ENCODE measurements around the gene DDIT3. TPM values are rescaled to one million over a fixed set of nuclear protein-coding genes. Genes with fewer than 3 reads are reported as not detected.
A peak's percentile ranks its signal among the peaks of the same experiment; 100 is the strongest.
"Not testable (repeated sequence)": the region's sequence is repeated elsewhere in the genome, so short reads cannot be mapped to it uniquely, and the experiment has no call there.

DDIT3 gene
- total and polyA plus RNA-seq, 2 experiments from 2014 or later: 14.7 to 36.6 TPM

DNA sequence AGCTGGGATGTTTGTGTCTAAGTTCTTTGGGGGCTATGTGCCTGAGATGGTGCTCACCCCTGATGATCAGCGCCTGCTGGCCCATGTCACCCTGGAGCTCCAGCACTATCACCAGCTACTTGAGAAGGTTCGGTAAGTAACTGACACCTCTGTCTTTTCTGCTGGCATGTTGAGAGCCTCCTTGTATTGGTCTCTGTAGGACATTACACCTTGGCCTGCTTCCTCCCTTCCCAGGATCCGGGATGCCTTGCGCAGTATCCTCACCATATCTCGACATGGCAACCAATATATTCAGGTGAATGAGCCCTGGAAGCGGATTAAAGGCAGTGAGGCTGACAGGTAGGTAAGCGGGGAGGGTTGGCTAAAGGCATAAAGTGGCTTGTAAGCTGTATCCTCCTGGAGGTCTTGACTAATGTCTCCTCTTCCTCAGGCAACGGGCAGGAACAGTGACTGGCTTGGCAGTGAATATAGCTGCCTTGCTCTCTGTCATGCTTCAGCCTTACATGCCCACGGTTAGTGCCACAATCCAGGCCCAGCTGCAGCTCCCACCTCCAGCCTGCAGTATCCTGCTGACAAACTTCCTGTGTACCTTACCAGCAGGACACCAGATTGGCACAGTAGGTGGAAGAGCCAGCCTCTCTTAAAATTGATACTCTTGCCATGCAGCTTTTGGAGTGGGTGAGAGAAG, 5.5 kb downstream of the DDIT3 start:
- WGBS, 2 experiments (ENCODE audit: low coverage in 1 of 2, low lambda C conversion rate in 2 of 2, missing lambda C conversion rate in 2 of 2): 65 to 69% methylated on average over 9 of the region's 9 CpGs
- H3K27me3 ChIP-seq (replicated peaks; ENCODE audit: insufficient read depth): no peaks in the 10 kb centered on the region
- peaks cover 95% of the 10 kb centered on the region for H3F3A ChIP-seq (ENCODE audit: insufficient read depth)
- no peak overlapping the region for H2AFZ ChIP-seq
- no peaks in the 10 kb centered on the region for H3K9me3 ChIP-seq (ENCODE audit: low read depth)
- DNase-seq: no peak
- in situ Hi-C loops (cut with MboI): no loop called here
- peaks cover 55% of the 10 kb centered on the region for H3K79me2 ChIP-seq (ENCODE audit: insufficient read depth)
- peak overlapping the region; percentile 12 for H3K27ac ChIP-seq
- TF ChIP-seq EZH2phosphoT487 (IDR thresholded peaks at IDR 0.05; ENCODE audit: insufficient read depth, low read depth) (no peak), EZH2 (IDR thresholded peaks at IDR 0.05; ENCODE audit: insufficient read depth, poor library complexity, severe bottlenecking) (no peak)
- no peak overlapping the region for H3K9ac ChIP-seq
- H4K20me1 ChIP-seq (ENCODE audit: insufficient read depth): peaks cover 12% of the 10 kb centered on the region; the same call in 1 of the 2 replicates
- no peaks in the 10 kb centered on the region for H3K9me2 ChIP-seq (ENCODE audit: insufficient read depth)
- no peak overlapping the region for H3K4me3 ChIP-seq
- H3K4me2 ChIP-seq (ENCODE audit: unreplicated experiment): no peak overlapping the region
- H3K4me1 ChIP-seq (ENCODE audit: insufficient read depth): peaks cover 20% of the 10 kb centered on the region
- peaks cover 73% of the 10 kb centered on the region for H3K36me3 ChIP-seq (ENCODE audit: low read depth)

DNA sequence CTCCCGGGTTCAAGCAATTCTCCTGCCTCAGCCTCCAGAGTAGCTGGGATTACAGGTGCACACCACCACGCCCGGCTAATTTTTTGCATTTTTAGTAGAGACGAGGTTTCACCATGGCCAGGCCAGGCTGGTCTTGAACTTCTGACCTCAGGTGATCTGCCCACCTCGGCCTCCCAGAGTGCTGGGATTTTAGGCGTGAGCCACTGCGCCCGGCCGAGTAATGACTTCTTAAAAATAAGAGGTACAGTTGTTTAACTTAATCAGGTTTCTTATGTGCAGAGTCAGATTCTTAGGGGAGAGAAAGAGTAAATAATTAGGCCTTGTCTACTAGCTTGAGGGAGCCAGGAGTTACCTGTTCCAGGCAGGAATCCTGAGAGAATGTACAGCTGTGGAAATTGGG, 6.1 kb downstream of the DDIT3 start:
- WGBS, 2 experiments (ENCODE audit: low coverage in 1 of 2, low lambda C conversion rate in 2 of 2, missing lambda C conversion rate in 2 of 2): 96 to 97% methylated on average over 9 of the region's 9 CpGs

DNA sequence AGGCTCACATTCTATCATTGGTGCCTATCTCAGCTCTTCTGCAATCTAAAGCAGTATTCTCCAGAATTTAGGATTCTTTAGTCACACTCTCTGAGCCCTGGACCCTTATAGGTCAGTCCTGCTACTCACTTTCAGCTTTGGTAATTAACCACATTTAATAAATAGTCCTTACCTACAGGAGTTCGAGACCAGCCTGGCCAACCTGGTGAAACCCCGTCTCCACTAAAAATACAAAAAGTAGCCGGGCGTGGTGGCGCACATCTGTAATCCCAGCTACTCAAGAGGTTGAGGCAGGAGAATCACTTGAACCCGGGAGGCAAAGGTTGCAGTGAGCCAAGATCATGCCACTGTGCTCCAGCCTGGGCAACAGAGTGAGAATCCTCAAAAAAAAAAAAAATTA, 6.6 kb downstream of the DDIT3 start:
- H4K20me1 ChIP-seq (ENCODE audit: insufficient read depth); DNase-seq; H3K9ac ChIP-seq; H3K4me2 ChIP-seq (ENCODE audit: unreplicated experiment); H3K9me3 ChIP-seq (ENCODE audit: low read depth); in situ Hi-C loops (cut with MboI); H3K4me3 ChIP-seq; H2AFZ ChIP-seq; H3K9me2 ChIP-seq (ENCODE audit: insufficient read depth); H3K27me3 ChIP-seq (replicated peaks; ENCODE audit: insufficient read depth); H3K27ac ChIP-seq: not testable (repeated sequence)
- Histone ChIP-seq H3F3A (ENCODE audit: insufficient read depth) (peaks cover 92% of the 10 kb centered on the region), H3K4me1 (ENCODE audit: insufficient read depth) (peaks cover 17% of the 10 kb centered on the region), H3K79me2 (ENCODE audit: insufficient read depth) (peaks cover 50% of the 10 kb centered on the region), H3K36me3 (ENCODE audit: low read depth) (peaks cover 79% of the 10 kb centered on the region)
- 90% methylated on average over 6 of the region's 6 CpGs for WGBS, 2 experiments (ENCODE audit: low coverage in 1 of 2, low lambda C conversion rate in 2 of 2, missing lambda C conversion rate in 2 of 2)

More for the DNA sequence above, 6.1 kb downstream of the DDIT3 start:
- Histone ChIP-seq H3K27ac (peak overlapping the region; percentile 12; the same call in 1 of the 2 replicates), H4K20me1 (ENCODE audit: insufficient read depth) (peaks cover 11% of the 10 kb centered on the region; the same call in 1 of the 2 replicates), H3K79me2 (ENCODE audit: insufficient read depth) (peaks cover 55% of the 10 kb centered on the region), H3K36me3 (ENCODE audit: low read depth) (peaks cover 77% of the 10 kb centered on the region), H3K4me1 (ENCODE audit: insufficient read depth) (peaks cover 20% of the 10 kb centered on the region), H3F3A (ENCODE audit: insufficient read depth) (peaks cover 93% of the 10 kb centered on the region)
- H2AFZ ChIP-seq; H3K27me3 ChIP-seq (replicated peaks; ENCODE audit: insufficient read depth); H3K9me2 ChIP-seq (ENCODE audit: insufficient read depth); H3K4me3 ChIP-seq; H3K4me2 ChIP-seq (ENCODE audit: unreplicated experiment); in situ Hi-C loops (cut with MboI); H3K9me3 ChIP-seq (ENCODE audit: low read depth); H3K9ac ChIP-seq; DNase-seq: not testable (repeated sequence)

DNA sequence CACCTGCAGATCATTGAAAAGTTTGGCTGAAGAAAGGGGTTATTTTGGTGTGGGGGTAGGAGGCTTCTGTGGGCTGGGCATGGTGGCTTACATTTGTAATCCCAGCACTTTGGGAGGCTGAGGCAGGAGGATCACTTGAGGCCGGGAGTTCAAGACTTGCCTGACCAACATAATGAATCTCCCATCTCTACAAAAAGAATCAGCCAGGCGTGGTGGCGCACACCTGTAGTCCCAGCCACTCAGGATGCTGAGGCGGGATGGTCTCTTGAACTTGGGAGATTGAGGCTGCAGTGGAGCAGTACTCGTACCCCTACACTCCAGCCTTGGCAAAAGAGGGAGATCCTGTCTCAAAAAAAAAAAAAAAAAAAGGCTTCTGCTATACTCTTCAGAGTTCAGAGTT, 7.0 kb downstream of the DDIT3 start:
- H3K79me2 ChIP-seq (ENCODE audit: insufficient read depth): peaks cover 46% of the 10 kb centered on the region
- peaks cover 13% of the 10 kb centered on the region for H3K4me1 ChIP-seq (ENCODE audit: insufficient read depth)
- peaks cover 87% of the 10 kb centered on the region for H3F3A ChIP-seq (ENCODE audit: insufficient read depth)
- no peak overlapping the region for H3K27ac ChIP-seq
- WGBS, 2 experiments (ENCODE audit: low coverage in 1 of 2, low lambda C conversion rate in 2 of 2, missing lambda C conversion rate in 2 of 2): 95 to 100% methylated on average over 5 of the region's 5 CpGs
- no peak overlapping the region for H3K4me3 ChIP-seq
- H3K4me2 ChIP-seq (ENCODE audit: unreplicated experiment): no peak overlapping the region
- in situ Hi-C loops (cut with MboI): no loop called here
- H3K9me2 ChIP-seq (ENCODE audit: insufficient read depth): no peaks in the 10 kb centered on the region
- H4K20me1 ChIP-seq (ENCODE audit: insufficient read depth): peaks cover 2% of the 10 kb centered on the region; the same call in 1 of the 2 replicates
- H3K27me3 ChIP-seq (replicated peaks; ENCODE audit: insufficient read depth): no peaks in the 10 kb centered on the region
- no peak overlapping the region for H2AFZ ChIP-seq
- no peak overlapping the region for H3K9ac ChIP-seq
- peaks cover 79% of the 10 kb centered on the region for H3K36me3 ChIP-seq (ENCODE audit: low read depth)
- TF ChIP-seq EZH2 (IDR thresholded peaks at IDR 0.05; ENCODE audit: insufficient read depth, poor library complexity, severe bottlenecking) (no peak), EZH2phosphoT487 (IDR thresholded peaks at IDR 0.05; ENCODE audit: insufficient read depth, low read depth) (no peak)
- H3K9me3 ChIP-seq (ENCODE audit: low read depth): no peaks in the 10 kb centered on the region
- DNase-seq: no peak

DNA sequence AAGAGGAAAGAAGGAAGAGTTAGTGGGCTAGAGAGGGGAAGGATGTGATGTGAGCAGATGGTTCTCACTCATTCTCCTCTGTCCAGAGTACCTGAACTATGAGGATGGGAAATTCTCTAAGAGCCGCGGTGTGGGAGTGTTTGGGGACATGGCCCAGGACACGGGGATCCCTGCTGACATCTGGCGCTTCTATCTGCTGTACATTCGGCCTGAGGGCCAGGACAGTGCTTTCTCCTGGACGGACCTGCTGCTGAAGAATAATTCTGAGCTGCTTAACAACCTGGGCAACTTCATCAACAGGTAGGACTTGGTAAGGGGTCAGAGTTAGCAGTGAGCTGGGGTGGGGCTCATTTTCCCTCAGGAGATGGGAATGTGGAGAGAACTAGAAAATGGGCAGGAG, 7.6 kb downstream of the DDIT3 start:
- no peak overlapping the region for H2AFZ ChIP-seq
- H3F3A ChIP-seq (ENCODE audit: insufficient read depth): peaks cover 81% of the 10 kb centered on the region
- H4K20me1 ChIP-seq (ENCODE audit: insufficient read depth): no peaks in the 10 kb centered on the region; the same call in 1 of the 2 replicates
- no peak overlapping the region for H3K9ac ChIP-seq
- peaks cover 7% of the 10 kb centered on the region for H3K4me1 ChIP-seq (ENCODE audit: insufficient read depth)
- no peak for DNase-seq
- no peak overlapping the region for H3K27ac ChIP-seq
- 88 to 94% methylated on average over 6 of the region's 6 CpGs for WGBS, 2 experiments (ENCODE audit: low coverage in 1 of 2, low lambda C conversion rate in 2 of 2, missing lambda C conversion rate in 2 of 2)
- no peaks in the 10 kb centered on the region for H3K9me2 ChIP-seq (ENCODE audit: insufficient read depth)
- no peak for TF ChIP-seq EZH2phosphoT487 (IDR thresholded peaks at IDR 0.05; ENCODE audit: insufficient read depth, low read depth)
- no peak for TF ChIP-seq EZH2 (IDR thresholded peaks at IDR 0.05; ENCODE audit: insufficient read depth, poor library complexity, severe bottlenecking)
- no peaks in the 10 kb centered on the region for H3K27me3 ChIP-seq (replicated peaks; ENCODE audit: insufficient read depth)
- peaks cover 76% of the 10 kb centered on the region for H3K36me3 ChIP-seq (ENCODE audit: low read depth)
- H3K79me2 ChIP-seq (ENCODE audit: insufficient read depth): peaks cover 40% of the 10 kb centered on the region
- in situ Hi-C loops (cut with MboI): no loop called here
- no peaks in the 10 kb centered on the region for H3K9me3 ChIP-seq (ENCODE audit: low read depth)
- H3K4me3 ChIP-seq: no peak overlapping the region
- H3K4me2 ChIP-seq (ENCODE audit: unreplicated experiment): no peak overlapping the region

All from GM23248 (cell line).